ENCODE data around the gene WDR70. TPM values are rescaled to one million over a fixed set of nuclear protein-coding genes. Genes with fewer than 3 reads are reported as not detected.

WDR70 gene
- total and polyA plus RNA-seq, 9 donors, result 20.9 to 36.5 (median 31.4) TPM

DNA sequence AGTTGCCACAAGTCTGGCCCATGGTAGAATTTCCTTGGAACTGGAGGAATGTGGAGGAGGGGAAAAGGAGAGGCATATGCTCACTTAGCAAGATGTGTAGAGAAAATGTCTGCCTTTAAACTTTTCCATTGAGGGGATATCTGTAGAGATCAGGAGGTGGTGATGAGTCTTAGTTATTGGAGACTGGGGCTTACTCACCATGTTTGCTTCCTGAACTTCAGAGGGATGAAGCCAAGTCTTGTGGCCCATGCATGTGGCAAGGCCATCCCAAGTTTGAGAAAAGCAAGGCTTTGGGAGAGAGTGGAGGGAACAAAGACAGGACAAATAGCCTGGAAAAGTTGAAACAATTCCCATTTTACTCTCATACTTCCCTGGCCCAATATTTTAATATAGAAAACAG is 336.2 kb downstream of the WDR70 start:
- H3K4me3 ChIP-seq, result no peak overlapping the region
- H3K27ac ChIP-seq, result no peak overlapping the region
- peaks cover 8% of the 10 kb centered on the region for H3K4me1 ChIP-seq (ENCODE audit: insufficient read depth)
- H3K36me3 ChIP-seq, result no peaks in the 10 kb centered on the region
- no peak for DNase-seq
- TF ChIP-seq EP300 (IDR thresholded peaks at IDR 0.05), result no peak
- TF ChIP-seq, protein P1, sequence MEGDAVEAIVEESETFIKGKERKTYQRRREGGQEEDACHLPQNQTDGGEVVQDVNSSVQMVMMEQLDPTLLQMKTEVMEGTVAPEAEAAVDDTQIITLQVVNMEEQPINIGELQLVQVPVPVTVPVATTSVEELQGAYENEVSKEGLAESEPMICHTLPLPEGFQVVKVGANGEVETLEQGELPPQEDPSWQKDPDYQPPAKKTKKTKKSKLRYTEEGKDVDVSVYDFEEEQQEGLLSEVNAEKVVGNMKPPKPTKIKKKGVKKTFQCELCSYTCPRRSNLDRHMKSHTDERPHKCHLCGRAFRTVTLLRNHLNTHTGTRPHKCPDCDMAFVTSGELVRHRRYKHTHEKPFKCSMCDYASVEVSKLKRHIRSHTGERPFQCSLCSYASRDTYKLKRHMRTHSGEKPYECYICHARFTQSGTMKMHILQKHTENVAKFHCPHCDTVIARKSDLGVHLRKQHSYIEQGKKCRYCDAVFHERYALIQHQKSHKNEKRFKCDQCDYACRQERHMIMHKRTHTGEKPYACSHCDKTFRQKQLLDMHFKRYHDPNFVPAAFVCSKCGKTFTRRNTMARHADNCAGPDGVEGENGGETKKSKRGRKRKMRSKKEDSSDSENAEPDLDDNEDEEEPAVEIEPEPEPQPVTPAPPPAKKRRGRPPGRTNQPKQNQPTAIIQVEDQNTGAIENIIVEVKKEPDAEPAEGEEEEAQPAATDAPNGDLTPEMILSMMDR (IDR thresholded peaks at IDR 0.05), result no peak
- no peak for TF ChIP-seq POLR2A (IDR thresholded peaks at IDR 0.05)
- H3K27me3 ChIP-seq, result no peaks in the 10 kb centered on the region
- no peaks in the 10 kb centered on the region for H3K9me3 ChIP-seq
- intact Hi-C loops (cut with DNase I), result no loop called here

DNA sequence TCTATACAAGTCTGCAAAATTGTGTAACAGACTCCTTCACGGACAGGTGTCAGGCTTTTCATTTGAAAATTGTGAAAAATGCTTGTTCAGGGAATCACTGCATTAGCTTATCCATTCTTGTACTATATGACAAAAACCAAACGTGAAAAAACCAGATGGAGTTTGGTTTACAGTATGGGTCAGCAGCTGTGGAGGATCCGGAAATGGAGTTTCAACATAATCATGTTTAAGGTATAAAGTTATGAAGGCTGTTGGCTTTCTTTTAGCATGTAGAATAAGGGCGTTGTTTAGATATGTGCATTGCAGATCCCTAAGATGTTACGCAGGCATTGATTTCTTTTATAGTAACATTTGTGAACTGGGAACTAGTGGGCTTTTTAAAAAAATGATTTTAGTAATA is 336.9 kb downstream of the WDR70 start:
- intact Hi-C loops (cut with DNase I), result no loop called here
- Histone ChIP-seq H3K4me1 (ENCODE audit: insufficient read depth) (peaks cover 8% of the 10 kb centered on the region), H3K9me3 (no peaks in the 10 kb centered on the region), H3K27me3 (no peaks in the 10 kb centered on the region), H3K4me3 (no peak overlapping the region), H3K36me3 (no peaks in the 10 kb centered on the region), H3K27ac (no peak overlapping the region)
- DNase-seq, result no peak
- 87 to 92% (median 90%) methylated on average over 5 of the region's 5 CpGs for WGBS, 3 donors
- TF ChIP-seq, protein P1 (IDR thresholded peaks at IDR 0.05), result no peak
- TF ChIP-seq EP300 (IDR thresholded peaks at IDR 0.05) (no peak), POLR2A (IDR thresholded peaks at IDR 0.05) (no peak)

DNA sequence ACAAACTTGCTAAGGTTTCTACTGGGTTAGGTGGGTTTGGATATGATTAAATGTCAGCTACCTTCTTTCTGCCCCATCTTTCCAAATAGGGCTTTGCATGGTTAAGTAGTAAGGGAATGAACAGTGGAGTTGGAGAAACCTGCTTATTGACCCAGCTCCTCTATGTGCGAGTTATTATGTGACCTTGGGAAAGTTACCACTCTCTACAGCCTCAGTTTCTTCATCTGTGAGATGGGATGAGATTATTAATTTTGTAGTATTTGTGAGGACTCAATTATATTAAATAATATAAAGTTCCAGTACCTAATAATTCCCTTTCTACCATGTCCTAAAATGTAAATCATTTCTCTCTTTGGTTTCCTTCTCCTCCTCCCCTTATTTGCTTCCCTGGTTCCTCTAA is 337.3 kb downstream of the WDR70 start:
- TF ChIP-seq POLR2A (IDR thresholded peaks at IDR 0.05), result no peak
- no peak for TF ChIP-seq EP300 (IDR thresholded peaks at IDR 0.05)
- TF ChIP-seq, protein P1 (IDR thresholded peaks at IDR 0.05), result no peak
- Histone ChIP-seq H3K27ac (no peak overlapping the region), H3K27me3 (no peaks in the 10 kb centered on the region), H3K4me1 (ENCODE audit: insufficient read depth) (peaks cover 8% of the 10 kb centered on the region), H3K4me3 (no peak overlapping the region), H3K36me3 (no peaks in the 10 kb centered on the region), H3K9me3 (no peaks in the 10 kb centered on the region)
- intact Hi-C loops (cut with DNase I), result no loop called here
- WGBS, 3 donors, result 75 to 90% (median 83%) methylated on average over 1 of the region's 1 CpG
- DNase-seq, result no peak

DNA sequence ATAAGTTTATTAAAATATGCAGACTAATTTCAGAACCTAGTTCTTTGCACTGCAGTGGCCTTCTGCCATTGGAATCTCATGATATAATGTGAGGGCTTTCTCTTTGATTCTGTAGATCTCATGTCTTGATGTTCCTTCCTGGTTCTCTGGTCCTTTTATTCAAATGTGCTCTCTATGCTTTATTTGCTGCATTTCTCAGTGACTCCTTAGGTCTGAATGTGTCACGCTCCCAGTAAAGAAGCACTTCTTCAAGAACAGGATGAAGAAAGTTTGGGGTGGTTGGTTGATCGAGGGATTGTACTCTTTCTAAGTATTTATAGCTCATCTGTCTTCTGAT is 338.1 kb downstream of the WDR70 start:
- H3K27ac ChIP-seq, result no peak overlapping the region

More for the DNA sequence above, 338.1 kb downstream of the WDR70 start:
- Histone ChIP-seq H3K27me3 (no peaks in the 10 kb centered on the region), H3K4me1 (ENCODE audit: insufficient read depth) (peaks cover 8% of the 10 kb centered on the region), H3K4me3 (no peak overlapping the region), H3K9me3 (no peaks in the 10 kb centered on the region), H3K36me3 (no peaks in the 10 kb centered on the region)
- intact Hi-C loops (cut with DNase I), result no loop called here
- TF ChIP-seq, protein P1 (IDR thresholded peaks at IDR 0.05), result no peak
- TF ChIP-seq POLR2A (IDR thresholded peaks at IDR 0.05) (no peak), EP300 (IDR thresholded peaks at IDR 0.05) (no peak)
- DNase-seq, result no peak
- WGBS, 3 donors, result 45 to 48% (median 46%) methylated on average over 2 of the region's 2 CpGs

Measured in ovary (tissue), 9 donors.